Measurements from ENCODE around the gene PIP5K1C. TPM values are rescaled to one million over a fixed set of nuclear protein-coding genes. Genes with fewer than 3 reads are reported as not detected.

Gene PIP5K1C
- polyA plus RNA-seq, 2 of the 4 experiments (the other 2 are of a cell fraction), result 2.6 to 9.3 TPM

DNA sequence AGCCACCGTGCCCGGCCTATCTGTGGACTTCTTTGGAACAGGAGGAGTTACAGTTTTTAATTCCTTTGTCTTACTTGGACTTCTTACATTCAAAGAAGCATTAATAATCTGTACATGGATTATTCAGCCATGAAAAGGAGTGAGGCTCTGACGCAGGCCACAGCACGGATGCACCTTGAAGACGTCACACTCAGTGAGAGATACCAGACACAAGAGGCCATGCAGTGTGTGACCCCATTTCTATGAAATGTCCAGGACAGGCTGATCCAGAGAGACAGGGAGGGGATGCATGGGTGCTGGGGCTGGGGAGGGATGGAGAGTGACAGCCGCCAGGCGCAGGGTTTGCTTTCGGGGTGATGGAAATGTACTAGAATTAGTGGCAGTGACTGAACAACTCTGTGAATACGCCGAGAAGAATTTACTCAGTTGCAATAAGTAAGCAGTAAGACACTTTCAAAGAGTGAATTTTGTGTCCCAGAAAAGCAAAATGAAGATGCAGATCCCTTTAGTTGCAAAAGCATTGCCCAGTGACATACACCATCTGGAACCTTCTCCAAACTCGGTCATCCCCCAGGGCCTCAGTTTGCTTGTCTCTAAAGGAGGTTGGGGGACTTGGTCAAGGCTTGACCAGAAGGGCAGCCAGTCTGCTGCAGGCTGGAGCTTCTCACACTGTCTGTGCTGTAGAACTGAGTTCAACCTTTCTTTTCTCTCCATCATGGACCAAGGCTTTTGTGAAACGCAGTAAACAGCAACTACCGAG lies 25.3 kb downstream of the PIP5K1C start:
- Histone ChIP-seq H3K4me1 (peaks cover 15% of the 10 kb centered on the region), H3K27ac (no peak overlapping the region), H3K4me2 (no peak overlapping the region), H3K4me3 (no peak overlapping the region), H3K9me3 (no peaks in the 10 kb centered on the region)
- ATAC-seq (no peak), DNase-seq (ENCODE audit: low read depth in 1 of 2, low spot score in 1 of 2) (no peak), FAIRE-seq (no peak)
- ChIA-PET POLR2A (no interaction called here), CTCF (interaction anchor here (1.0 to 1.1 kb wide), 2 partner anchors 9 to 10 kb away, joined by 5 read pairs; no protein-coding TSS in a partner anchor)
- no peak for TF ChIP-seq RFX5 (IDR thresholded peaks at IDR 0.05)
- no peak for TF ChIP-seq HEYL (CRISPR knock-in tag; IDR thresholded peaks at IDR 0.05)
- TF ChIP-seq, protein P1, sequence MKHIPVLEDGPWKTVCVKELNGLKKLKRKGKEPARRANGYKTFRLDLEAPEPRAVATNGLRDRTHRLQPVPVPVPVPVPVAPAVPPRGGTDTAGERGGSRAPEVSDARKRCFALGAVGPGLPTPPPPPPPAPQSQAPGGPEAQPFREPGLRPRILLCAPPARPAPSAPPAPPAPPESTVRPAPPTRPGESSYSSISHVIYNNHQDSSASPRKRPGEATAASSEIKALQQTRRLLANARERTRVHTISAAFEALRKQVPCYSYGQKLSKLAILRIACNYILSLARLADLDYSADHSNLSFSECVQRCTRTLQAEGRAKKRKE (CRISPR knock-in tag; IDR thresholded peaks at IDR 0.05; ENCODE audit: low read depth), result no peak
- no peak for TF ChIP-seq HOXB5 (CRISPR knock-in tag; IDR thresholded peaks at IDR 0.05)
- TF ChIP-seq, protein P2, sequence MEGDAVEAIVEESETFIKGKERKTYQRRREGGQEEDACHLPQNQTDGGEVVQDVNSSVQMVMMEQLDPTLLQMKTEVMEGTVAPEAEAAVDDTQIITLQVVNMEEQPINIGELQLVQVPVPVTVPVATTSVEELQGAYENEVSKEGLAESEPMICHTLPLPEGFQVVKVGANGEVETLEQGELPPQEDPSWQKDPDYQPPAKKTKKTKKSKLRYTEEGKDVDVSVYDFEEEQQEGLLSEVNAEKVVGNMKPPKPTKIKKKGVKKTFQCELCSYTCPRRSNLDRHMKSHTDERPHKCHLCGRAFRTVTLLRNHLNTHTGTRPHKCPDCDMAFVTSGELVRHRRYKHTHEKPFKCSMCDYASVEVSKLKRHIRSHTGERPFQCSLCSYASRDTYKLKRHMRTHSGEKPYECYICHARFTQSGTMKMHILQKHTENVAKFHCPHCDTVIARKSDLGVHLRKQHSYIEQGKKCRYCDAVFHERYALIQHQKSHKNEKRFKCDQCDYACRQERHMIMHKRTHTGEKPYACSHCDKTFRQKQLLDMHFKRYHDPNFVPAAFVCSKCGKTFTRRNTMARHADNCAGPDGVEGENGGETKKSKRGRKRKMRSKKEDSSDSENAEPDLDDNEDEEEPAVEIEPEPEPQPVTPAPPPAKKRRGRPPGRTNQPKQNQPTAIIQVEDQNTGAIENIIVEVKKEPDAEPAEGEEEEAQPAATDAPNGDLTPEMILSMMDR (IDR thresholded peaks at IDR 0.05), result no peak
- no peak for TF ChIP-seq HOXB13 (CRISPR knock-in tag; IDR thresholded peaks at IDR 0.05; ENCODE audit: low read depth)
- TF ChIP-seq ZNF302 (CRISPR knock-in tag; IDR thresholded peaks at IDR 0.05), result no peak
- no peak for TF ChIP-seq RARB (CRISPR knock-in tag; IDR thresholded peaks at IDR 0.05)
- TF ChIP-seq, protein P3, sequence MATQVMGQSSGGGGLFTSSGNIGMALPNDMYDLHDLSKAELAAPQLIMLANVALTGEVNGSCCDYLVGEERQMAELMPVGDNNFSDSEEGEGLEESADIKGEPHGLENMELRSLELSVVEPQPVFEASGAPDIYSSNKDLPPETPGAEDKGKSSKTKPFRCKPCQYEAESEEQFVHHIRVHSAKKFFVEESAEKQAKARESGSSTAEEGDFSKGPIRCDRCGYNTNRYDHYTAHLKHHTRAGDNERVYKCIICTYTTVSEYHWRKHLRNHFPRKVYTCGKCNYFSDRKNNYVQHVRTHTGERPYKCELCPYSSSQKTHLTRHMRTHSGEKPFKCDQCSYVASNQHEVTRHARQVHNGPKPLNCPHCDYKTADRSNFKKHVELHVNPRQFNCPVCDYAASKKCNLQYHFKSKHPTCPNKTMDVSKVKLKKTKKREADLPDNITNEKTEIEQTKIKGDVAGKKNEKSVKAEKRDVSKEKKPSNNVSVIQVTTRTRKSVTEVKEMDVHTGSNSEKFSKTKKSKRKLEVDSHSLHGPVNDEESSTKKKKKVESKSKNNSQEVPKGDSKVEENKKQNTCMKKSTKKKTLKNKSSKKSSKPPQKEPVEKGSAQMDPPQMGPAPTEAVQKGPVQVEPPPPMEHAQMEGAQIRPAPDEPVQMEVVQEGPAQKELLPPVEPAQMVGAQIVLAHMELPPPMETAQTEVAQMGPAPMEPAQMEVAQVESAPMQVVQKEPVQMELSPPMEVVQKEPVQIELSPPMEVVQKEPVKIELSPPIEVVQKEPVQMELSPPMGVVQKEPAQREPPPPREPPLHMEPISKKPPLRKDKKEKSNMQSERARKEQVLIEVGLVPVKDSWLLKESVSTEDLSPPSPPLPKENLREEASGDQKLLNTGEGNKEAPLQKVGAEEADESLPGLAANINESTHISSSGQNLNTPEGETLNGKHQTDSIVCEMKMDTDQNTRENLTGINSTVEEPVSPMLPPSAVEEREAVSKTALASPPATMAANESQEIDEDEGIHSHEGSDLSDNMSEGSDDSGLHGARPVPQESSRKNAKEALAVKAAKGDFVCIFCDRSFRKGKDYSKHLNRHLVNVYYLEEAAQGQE (IDR thresholded peaks at IDR 0.05), result no peak
- TF ChIP-seq RCOR1 (IDR thresholded peaks at IDR 0.05; ENCODE audit: low read depth, low read length), result no peak
- no peak for TF ChIP-seq ZC3H11A (IDR thresholded peaks at IDR 0.05)
- no peak for TF ChIP-seq MAZ (IDR thresholded peaks at IDR 0.05; ENCODE audit: borderline replicate concordance, low read depth, low read length)
- TF ChIP-seq NFE2L2 (conservative IDR thresholded peaks at IDR 0.05; ENCODE audit: low read length), result no peak
- no peak for TF ChIP-seq JUN (IDR thresholded peaks at IDR 0.05)
- no peak for TF ChIP-seq TP53 (CRISPR knock-in tag; IDR thresholded peaks at IDR 0.05)
- 87% methylated on average over 13 of the region's 13 CpGs for WGBS (ENCODE audit: missing lambda C conversion rate)

DNA sequence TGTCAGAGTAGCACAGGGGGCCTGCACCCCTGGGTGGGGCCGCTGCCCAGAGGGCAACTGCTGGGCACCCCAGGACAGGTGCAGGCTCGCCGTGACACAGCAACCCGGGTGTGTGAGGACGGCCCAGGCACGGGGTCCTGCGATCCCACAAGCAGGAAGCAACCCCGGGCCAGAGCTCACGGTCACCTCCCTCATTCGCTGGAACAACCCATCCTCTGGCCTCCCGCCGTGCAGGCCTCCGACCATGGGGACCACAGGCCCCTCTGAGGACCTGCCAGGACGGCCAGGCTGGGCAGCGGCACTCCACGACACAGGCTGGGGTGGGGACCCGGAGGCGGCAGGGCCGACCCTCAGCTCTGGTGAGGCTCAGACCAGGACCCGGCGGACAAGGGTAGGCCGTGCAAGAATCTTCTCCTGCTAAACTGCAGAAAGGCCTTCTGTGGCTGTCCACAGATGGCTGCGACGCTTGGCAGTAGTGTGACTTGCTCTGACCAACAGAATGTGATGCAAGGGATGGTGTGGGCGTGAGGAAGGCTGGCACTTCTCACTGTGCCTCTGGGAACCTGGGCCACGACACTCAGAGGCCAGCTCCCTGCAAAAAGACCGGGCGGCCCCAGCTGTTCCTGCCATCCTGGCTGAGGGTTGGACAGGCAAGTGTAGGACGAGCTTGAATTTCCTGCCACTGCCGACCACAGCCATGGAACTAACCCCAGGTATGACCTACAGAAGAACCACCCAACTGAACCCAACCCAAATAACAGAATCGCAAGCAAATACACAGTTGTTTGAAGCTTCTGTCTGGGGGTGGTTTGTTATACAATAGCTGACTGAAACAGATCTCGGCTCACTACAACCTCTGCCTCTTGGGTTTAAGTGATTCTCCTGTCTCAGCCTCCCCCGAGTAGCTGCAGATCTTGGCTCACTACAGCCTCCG lies 26.5 kb downstream of the PIP5K1C start:
- FAIRE-seq (no peak), DNase-seq (ENCODE audit: low read depth in 1 of 2, low spot score in 1 of 2) (no peak), ATAC-seq (no peak)
- 95% methylated on average over 15 of the region's 34 CpGs for WGBS (ENCODE audit: missing lambda C conversion rate)
- no peak overlapping the region for H3K4me2 ChIP-seq
- POLR2A ChIA-PET, result no interaction called here
- no peak overlapping the region for H3K27ac ChIP-seq
- peaks cover 19% of the 10 kb centered on the region for H3K4me1 ChIP-seq
- CTCF ChIA-PET, result interaction anchor here (1.0 to 1.1 kb wide), 2 partner anchors 7 to 9 kb away, joined by 5 read pairs; no protein-coding TSS in a partner anchor
- no peak overlapping the region for H3K4me3 ChIP-seq
- H3K9me3 ChIP-seq, result no peaks in the 10 kb centered on the region
- no peak for TF ChIP-seq RNF2 (IDR thresholded peaks at IDR 0.05; ENCODE audit: borderline replicate concordance, low read depth)
- no peak for TF ChIP-seq FOSB (CRISPR knock-in tag; IDR thresholded peaks at IDR 0.05)
- TF ChIP-seq NFE2L2 (conservative IDR thresholded peaks at IDR 0.05; ENCODE audit: low read length), result no peak
- TF ChIP-seq, protein P4, sequence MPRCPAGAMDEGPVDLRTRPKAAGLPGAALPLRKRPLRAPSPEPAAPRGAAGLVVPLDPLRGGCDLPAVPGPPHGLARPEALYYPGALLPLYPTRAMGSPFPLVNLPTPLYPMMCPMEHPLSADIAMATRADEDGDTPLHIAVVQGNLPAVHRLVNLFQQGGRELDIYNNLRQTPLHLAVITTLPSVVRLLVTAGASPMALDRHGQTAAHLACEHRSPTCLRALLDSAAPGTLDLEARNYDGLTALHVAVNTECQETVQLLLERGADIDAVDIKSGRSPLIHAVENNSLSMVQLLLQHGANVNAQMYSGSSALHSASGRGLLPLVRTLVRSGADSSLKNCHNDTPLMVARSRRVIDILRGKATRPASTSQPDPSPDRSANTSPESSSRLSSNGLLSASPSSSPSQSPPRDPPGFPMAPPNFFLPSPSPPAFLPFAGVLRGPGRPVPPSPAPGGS (IDR thresholded peaks at IDR 0.05), result no peak
- no peak for TF ChIP-seq EP300 (IDR thresholded peaks at IDR 0.05)
- TF ChIP-seq, protein P5, sequence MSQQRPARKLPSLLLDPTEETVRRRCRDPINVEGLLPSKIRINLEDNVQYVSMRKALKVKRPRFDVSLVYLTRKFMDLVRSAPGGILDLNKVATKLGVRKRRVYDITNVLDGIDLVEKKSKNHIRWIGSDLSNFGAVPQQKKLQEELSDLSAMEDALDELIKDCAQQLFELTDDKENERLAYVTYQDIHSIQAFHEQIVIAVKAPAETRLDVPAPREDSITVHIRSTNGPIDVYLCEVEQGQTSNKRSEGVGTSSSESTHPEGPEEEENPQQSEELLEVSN (IDR thresholded peaks at IDR 0.05; ENCODE audit: borderline replicate concordance, low read depth), result no peak
- no peak for TF ChIP-seq TFCP2L1 (CRISPR knock-in tag; IDR thresholded peaks at IDR 0.05)
- TF ChIP-seq KDM5A (IDR thresholded peaks at IDR 0.05), result no peak
- TF ChIP-seq HOXB13 (CRISPR knock-in tag; IDR thresholded peaks at IDR 0.05; ENCODE audit: low read depth), result no peak
- TF ChIP-seq CHD2 (IDR thresholded peaks at IDR 0.05; ENCODE audit: low read length, partially characterized antibody), result no peak
- TF ChIP-seq POLR2A (IDR thresholded peaks at IDR 0.05; ENCODE audit: low read length), result no peak
- TF ChIP-seq GATA3 (IDR thresholded peaks at IDR 0.05; ENCODE audit: borderline replicate concordance), result no peak
- TF ChIP-seq SREBF2 (IDR thresholded peaks at IDR 0.05), result no peak

Data from A549 (cell line).